RWPE1 (cell line): Measurements from ENCODE around the gene MB21D2.

Experiments used
- CTCF ChIA-PET: fragments of 350-600 bp; sonication (Branson Sonifier 250); formaldehyde crosslinking; extraction: SDS; loops from one replicate; lab custom pipeline; 2021; lab: Yijun Ruan, JAX
- POLR2A ChIA-PET: fragments of 400-600 bp; formaldehyde crosslinking; extraction: SDS; loops from one replicate; lab custom pipeline; 2020; ENCODE audit warnings: antibody characterized with exemption; ENCODE audit not compliant: low non-redundant PET; lab: Yijun Ruan, JAX
- DNase-seq: peaks from one replicate; pipeline ENCODE4 v3.0.0; 2012; ENCODE audit warnings: low spot score
- H3K27ac ChIP-seq: fragments of 450-650 bp; 2 replicates; pipeline ENCODE4 v1.5.1; 2017
- TF ChIP-seq, protein P1 (sequence below): fragments of 450-650 bp; conservative IDR thresholded peaks from 2 replicates; pipeline ENCODE4 v1.5.1; 2017; ENCODE audit warnings: low read depth, mild to moderate bottlenecking

Gene MB21D2

DNA sequence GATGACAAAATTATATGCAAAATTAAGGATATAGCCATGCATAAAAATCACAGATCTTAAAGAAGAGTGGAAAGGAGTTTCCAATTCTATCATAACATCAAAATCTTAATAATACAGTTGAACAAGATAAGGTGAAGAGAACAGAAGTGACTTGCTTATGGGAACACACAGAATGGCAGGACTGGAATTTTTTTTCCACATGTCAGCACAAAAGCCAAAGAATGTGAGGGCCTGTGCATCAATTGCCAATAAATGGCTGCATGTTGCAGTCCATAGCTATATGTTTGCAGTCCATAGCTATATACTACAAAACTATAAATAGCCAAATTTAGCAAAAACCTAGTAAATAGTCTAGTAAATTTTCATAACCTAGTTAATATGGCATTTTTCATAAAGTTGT, 10.4 kb upstream of the MB21D2 start:
- H3K27ac ChIP-seq, result no peak overlapping the region
- CTCF ChIA-PET, result no interaction called here
- POLR2A ChIA-PET, result no interaction called here
- TF ChIP-seq, protein P1, sequence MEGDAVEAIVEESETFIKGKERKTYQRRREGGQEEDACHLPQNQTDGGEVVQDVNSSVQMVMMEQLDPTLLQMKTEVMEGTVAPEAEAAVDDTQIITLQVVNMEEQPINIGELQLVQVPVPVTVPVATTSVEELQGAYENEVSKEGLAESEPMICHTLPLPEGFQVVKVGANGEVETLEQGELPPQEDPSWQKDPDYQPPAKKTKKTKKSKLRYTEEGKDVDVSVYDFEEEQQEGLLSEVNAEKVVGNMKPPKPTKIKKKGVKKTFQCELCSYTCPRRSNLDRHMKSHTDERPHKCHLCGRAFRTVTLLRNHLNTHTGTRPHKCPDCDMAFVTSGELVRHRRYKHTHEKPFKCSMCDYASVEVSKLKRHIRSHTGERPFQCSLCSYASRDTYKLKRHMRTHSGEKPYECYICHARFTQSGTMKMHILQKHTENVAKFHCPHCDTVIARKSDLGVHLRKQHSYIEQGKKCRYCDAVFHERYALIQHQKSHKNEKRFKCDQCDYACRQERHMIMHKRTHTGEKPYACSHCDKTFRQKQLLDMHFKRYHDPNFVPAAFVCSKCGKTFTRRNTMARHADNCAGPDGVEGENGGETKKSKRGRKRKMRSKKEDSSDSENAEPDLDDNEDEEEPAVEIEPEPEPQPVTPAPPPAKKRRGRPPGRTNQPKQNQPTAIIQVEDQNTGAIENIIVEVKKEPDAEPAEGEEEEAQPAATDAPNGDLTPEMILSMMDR, result no peak
- DNase-seq, result no peak

DNA sequence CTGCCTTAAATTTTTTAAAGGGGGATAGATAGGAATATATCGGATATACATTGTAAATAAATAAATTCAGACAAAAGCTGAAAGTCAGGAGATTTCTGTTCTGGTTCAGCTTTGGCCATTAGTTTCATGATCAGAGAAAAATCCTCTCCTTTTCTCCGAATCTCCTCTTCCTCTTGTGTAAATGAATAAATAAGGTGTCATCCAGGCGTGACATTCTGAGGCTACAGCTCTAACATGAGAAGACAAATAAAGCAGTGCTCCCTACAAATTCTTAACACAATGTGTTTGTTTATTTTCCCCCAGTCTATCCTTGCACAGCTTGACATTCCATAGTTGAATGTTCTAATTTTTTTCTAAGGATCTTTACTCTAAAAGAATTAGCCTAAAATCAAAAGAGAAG, 9.4 kb upstream of the MB21D2 start:
- DNase-seq, result no peak
- CTCF ChIA-PET, result no interaction called here
- no peak overlapping the region for H3K27ac ChIP-seq
- POLR2A ChIA-PET, result no interaction called here
- TF ChIP-seq, protein P1, result no peak

DNA sequence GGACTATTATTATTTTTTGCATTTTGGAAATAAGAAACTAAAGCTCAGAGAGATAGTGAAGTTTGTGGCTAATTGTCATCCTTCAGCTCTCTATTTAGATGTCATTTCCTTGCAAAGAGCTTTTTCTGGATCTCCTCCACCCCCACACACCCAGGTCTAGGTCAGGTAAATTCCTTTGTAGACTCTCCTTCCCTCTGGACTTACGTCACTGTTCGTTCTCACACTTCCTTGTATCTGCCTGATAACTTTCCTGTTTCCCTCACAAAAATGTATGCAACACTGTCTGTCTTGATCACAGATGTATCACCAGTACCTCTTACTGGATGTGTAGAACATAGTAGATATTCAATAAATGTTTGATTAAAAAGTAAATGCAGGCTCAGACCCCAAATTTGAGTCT, 6.1 kb upstream of the MB21D2 start:
- TF ChIP-seq, protein P1, result no peak
- no peak for DNase-seq
- no peak overlapping the region for H3K27ac ChIP-seq
- ChIA-PET CTCF (interaction anchor here (0.6 to 0.8 kb wide), 2 partner anchors 69 to 91 kb away, joined by 3 to 4 read pairs; no protein-coding TSS in a partner anchor), POLR2A (no interaction called here)

DNA sequence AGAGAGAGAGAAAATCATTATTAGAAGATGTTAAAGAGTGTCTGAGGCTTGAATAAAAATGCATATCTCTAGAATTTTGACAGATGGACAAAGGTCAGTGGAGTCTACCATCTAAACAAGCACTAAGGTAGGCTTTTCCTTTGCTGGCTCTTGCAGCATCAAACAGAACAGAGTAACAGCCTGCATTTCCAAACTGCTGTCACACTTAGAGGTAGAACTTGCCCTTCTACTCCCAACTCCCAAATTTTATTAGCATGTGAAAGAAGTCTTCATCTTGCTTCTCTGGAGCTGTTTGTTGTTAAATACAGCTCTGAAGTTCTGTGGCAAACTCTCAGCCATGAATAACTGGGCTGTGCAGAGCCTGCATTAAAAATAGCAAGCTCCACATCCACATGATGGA, 4.1 kb upstream of the MB21D2 start:
- POLR2A ChIA-PET, result no interaction called here
- TF ChIP-seq, protein P1, result no peak

GRCh38 chr3:192920411-192920810, 2.8 kb upstream of the MB21D2 start:
- DNase-seq, result no peak
- CTCF ChIA-PET, result interaction anchor here (0.6 kb wide), 1 partner anchor 32 kb away, joined by 3 read pairs; no protein-coding TSS in a partner anchor
- TF ChIP-seq, protein P1, result no peak
- H3K27ac ChIP-seq, result no peak overlapping the region
- POLR2A ChIA-PET, result no interaction called here

More for the DNA sequence above, 4.1 kb upstream of the MB21D2 start:
- no peak overlapping the region for H3K27ac ChIP-seq
- CTCF ChIA-PET, result interaction anchor here (0.6 kb wide), 1 partner anchor 665 kb away, joined by 3 read pairs; no protein-coding TSS in a partner anchor
- DNase-seq, result no peak

- no peak overlapping the region for H3K27ac ChIP-seq
- no peak for DNase-seq
- CTCF ChIA-PET, result interaction anchor here (0.6 kb wide), 1 partner anchor 31 kb away, joined by 3 read pairs; no protein-coding TSS in a partner anchor
- POLR2A ChIA-PET, result no interaction called here
- TF ChIP-seq, protein P1, result no peak
Measured at GRCh38 chr3:192919901-192920300, 2.2 kb upstream of the MB21D2 start.

GRCh38 chr3:192918275-192918588, 576 bp upstream of the MB21D2 start:
- ChIA-PET CTCF (interaction anchor here (1.4 kb wide), 1 partner anchor 211 kb away, joined by 3 read pairs; no protein-coding TSS in a partner anchor), POLR2A (no interaction called here)
- TF ChIP-seq, protein P1, result no peak
- no peak for DNase-seq
- H3K27ac ChIP-seq, result peak overlapping the region; percentile 90
